Neural cell (in vitro differentiated cells): ENCODE results near the gene TRIM62. TPM values are rescaled to one million over a fixed set of nuclear protein-coding genes. Genes with fewer than 3 reads are reported as not detected.

ENCODE experiments used
- H2AFZ ChIP-seq: fragments of 200-600, 300-800 bp; sonication (generic), shearing (Covaris generic); 2 replicates; pipeline ENCODE4 v1.6.0; 2014; ENCODE audit warnings: low read depth, mild to moderate bottlenecking, antibody characterized with exemption, low read length, moderate library complexity
- H3F3A ChIP-seq: fragments of 200-600 bp; shearing (Covaris generic); 2 replicates; pipeline ENCODE4 v1.6.1; 2016; ENCODE audit warnings: mild to moderate bottlenecking, moderate library complexity, mixed read lengths, antibody characterized with exemption, low read length; ENCODE audit not compliant: insufficient read depth, poor library complexity, severe bottlenecking
- H3K27ac ChIP-seq: fragments of 200-600, 300-800 bp; sonication (generic), shearing (Covaris generic); 2 replicates; pipeline ENCODE4 v1.5.1; 2014; ENCODE audit warnings: mild to moderate bottlenecking, low read length, moderate library complexity
- H3K27me3 ChIP-seq: fragments of 300-800, 200-600 bp; sonication (generic), shearing (Covaris generic); 2 replicates; pipeline ENCODE4 v1.6.0; 2014; ENCODE audit warnings: mild to moderate bottlenecking, low read depth, low read length, moderate library complexity; ENCODE audit not compliant: insufficient read depth
- H3K36me3 ChIP-seq: fragments of 300-800, 200-600 bp; sonication (generic), shearing (Covaris generic); 2 replicates; pipeline ENCODE4 v1.5.1; 2014; ENCODE audit warnings: mild to moderate bottlenecking, antibody characterized with exemption, low read length, moderate library complexity; ENCODE audit not compliant: insufficient read depth
- H3K4me2 ChIP-seq: fragments of 300-800, 200-600 bp; sonication (generic), shearing (Covaris generic); 2 replicates; pipeline ENCODE4 v1.6.0; 2014; ENCODE audit warnings: mild to moderate bottlenecking, low read length
- H3K4me3 ChIP-seq: fragments of 300-800, 200-600 bp; sonication (generic), shearing (Covaris generic); 2 replicates; pipeline ENCODE4 v1.5.1; 2014; ENCODE audit warnings: mild to moderate bottlenecking, low read length, moderate library complexity
- H3K79me2 ChIP-seq: fragments of 200-600 bp; shearing (Covaris generic); replicated peaks from 2 replicates; pipeline ENCODE4 v1.6.0; 2014; ENCODE audit warnings: mild to moderate bottlenecking, low read length, moderate library complexity; ENCODE audit not compliant: insufficient read depth
- H3K9ac ChIP-seq: fragments of 300-800, 200-600 bp; sonication (generic), shearing (Covaris generic); 2 replicates; pipeline ENCODE4 v1.6.1; 2016; ENCODE audit warnings: mild to moderate bottlenecking, low read length, mixed read lengths
- H3K9me2 ChIP-seq: fragments of 200-600 bp; shearing (Covaris generic); 2 replicates; pipeline ENCODE4 v1.6.1; 2016; ENCODE audit warnings: mild to moderate bottlenecking, low read length, mixed read lengths; ENCODE audit not compliant: insufficient read depth
- H3K9me3 ChIP-seq: fragments of 200-600, 300-800 bp; sonication (generic), shearing (Covaris generic); 2 replicates; pipeline ENCODE4 v1.6.1; 2016; ENCODE audit warnings: mild to moderate bottlenecking, mixed run types, low read length, moderate library complexity, mixed read lengths
- H4K20me1 ChIP-seq: fragments of 200-600 bp; shearing (Covaris generic); 2 replicates; pipeline ENCODE4 v1.6.1; 2016; ENCODE audit warnings: mild to moderate bottlenecking, mixed run types; ENCODE audit not compliant: insufficient read depth
- CTCF ChIP-seq: fragments of 450-650 bp; IDR thresholded peaks from 2 replicates; pipeline ENCODE4 v1.5.1; 2014; ENCODE audit warnings: antibody characterized with exemption, mild to moderate bottlenecking, moderate library complexity; ENCODE audit not compliant: poor library complexity, severe bottlenecking
- EP300 ChIP-seq: fragments of 450-650 bp; conservative IDR thresholded peaks from 2 replicates; pipeline ENCODE4 v1.6.1; 2014; ENCODE audit warnings: antibody characterized with exemption, mild to moderate bottlenecking, moderate library complexity; ENCODE audit not compliant: poor library complexity, severe bottlenecking
- EZH2 ChIP-seq: fragments of 200-600, 300-800 bp; shearing (Covaris generic), sonication (generic); IDR thresholded peaks from 2 replicates; pipeline ENCODE4 v1.6.1; 2014; ENCODE audit warnings: antibody characterized with exemption, low read length, borderline replicate concordance, mild to moderate bottlenecking; ENCODE audit not compliant: insufficient read depth, poor library complexity, severe bottlenecking
- MXI1 ChIP-seq: fragments of 450-650 bp; conservative IDR thresholded peaks from 2 replicates; pipeline ENCODE4 v1.6.1; 2014; ENCODE audit warnings: antibody characterized with exemption, mild to moderate bottlenecking; ENCODE audit not compliant: poor library complexity, severe bottlenecking
- POLR2AphosphoS5 ChIP-seq: IDR thresholded peaks from 2 replicates; pipeline ENCODE4 v1.6.1; 2012
- RAD21 ChIP-seq: fragments of 450-650 bp; conservative IDR thresholded peaks from 2 replicates; pipeline ENCODE4 v1.6.1; 2014; ENCODE audit warnings: antibody characterized with exemption, mild to moderate bottlenecking, moderate library complexity
- SMC3 ChIP-seq: fragments of 450-650 bp; conservative IDR thresholded peaks from 2 replicates; pipeline ENCODE4 v1.6.1; 2014; ENCODE audit warnings: antibody characterized with exemption, mild to moderate bottlenecking, moderate library complexity; ENCODE audit not compliant: poor library complexity
- TAF1 ChIP-seq: IDR thresholded peaks from 2 replicates; pipeline ENCODE4 v1.6.1; 2012; ENCODE audit warnings: low read depth
- polyA plus RNA-seq: library from polyadenylated mRNA; depleted of rRNA; stranded (reverse); fragments of >200 nt; gene quantifications from 2 replicates; pipeline ENCODE4 v1.2.3, GENCODE V29; 2014
- TF ChIP-seq, protein P1 (sequence below): IDR thresholded peaks from 2 replicates; pipeline ENCODE4 v1.6.1; 2012; ENCODE audit warnings: borderline replicate concordance

The TRIM62 gene
- polyA plus RNA-seq, 1 donor from 2014 or later, result 4.3 TPM

DNA sequence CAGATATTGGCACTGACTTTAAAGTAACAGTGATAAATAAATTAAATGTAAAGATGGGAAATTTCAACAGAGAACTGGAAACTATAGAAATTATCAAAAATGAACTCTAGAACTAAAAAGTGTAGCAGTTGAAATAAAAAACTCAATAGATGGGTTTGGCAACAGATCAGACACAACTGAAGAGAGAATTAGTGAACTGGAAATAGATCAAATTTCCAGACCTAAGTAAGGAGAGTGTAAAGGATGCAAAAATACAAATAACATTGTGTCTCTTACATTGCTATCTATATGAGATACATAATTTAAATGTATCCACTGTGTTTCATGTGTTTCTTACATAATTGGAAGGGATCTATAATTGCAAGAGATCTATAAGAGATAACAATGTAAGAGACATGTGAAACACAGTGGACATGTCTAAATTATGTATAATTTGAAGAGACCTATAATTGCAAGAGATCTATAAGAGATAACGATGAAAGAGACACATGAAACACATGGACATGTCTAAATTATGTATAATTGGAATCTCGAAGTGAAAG, 42.4 kb upstream of the TRIM62 start:
- Histone ChIP-seq H3K27ac (no peak overlapping the region), H3K9me2 (no peaks in the 10 kb centered on the region), H3K36me3 (no peaks in the 10 kb centered on the region), H3K4me3 (no peak overlapping the region), H3K4me2 (no peak overlapping the region), H3K79me2 (no peaks in the 10 kb centered on the region), H2AFZ (no peak overlapping the region), H3F3A (no peaks in the 10 kb centered on the region), H4K20me1 (no peaks in the 10 kb centered on the region), H3K27me3 (no peaks in the 10 kb centered on the region), H3K9me3 (peaks cover 7% of the 10 kb centered on the region), H3K9ac (no peak overlapping the region)
- TF ChIP-seq SMC3 (no peak), POLR2AphosphoS5 (no peak), RAD21 (no peak)

DNA sequence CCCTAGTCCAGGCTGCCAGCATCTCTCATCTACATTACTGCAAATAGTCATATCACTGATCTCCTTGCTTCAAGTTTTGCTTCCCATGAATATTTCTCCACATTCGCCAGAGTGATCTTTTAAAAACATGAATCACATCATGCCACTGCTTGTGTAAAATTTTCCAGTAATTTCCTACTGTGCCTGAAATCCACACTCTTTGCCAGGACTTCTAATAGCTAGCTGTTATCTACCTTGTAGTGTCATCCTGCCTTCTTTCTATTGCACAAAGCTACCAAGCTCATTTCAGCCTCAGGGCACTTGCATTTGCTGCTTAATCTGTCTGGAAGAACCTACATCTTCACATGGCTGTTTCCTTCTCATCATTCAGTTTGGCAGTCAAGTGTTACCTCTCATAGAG, 40.5 kb upstream of the TRIM62 start:
- Histone ChIP-seq H3F3A (no peaks in the 10 kb centered on the region), H4K20me1 (no peaks in the 10 kb centered on the region), H3K27ac (no peak overlapping the region), H3K9me2 (no peaks in the 10 kb centered on the region), H3K9me3 (peaks cover 7% of the 10 kb centered on the region), H3K9ac (no peak overlapping the region), H3K79me2 (no peaks in the 10 kb centered on the region), H2AFZ (no peak overlapping the region), H3K27me3 (no peaks in the 10 kb centered on the region), H3K4me3 (no peak overlapping the region), H3K36me3 (no peaks in the 10 kb centered on the region), H3K4me2 (no peak overlapping the region)
- TF ChIP-seq POLR2AphosphoS5 (no peak), RAD21 (no peak), MXI1 (no peak), EP300 (no peak), TAF1 (no peak), SMC3 (no peak)
- TF ChIP-seq, protein P1, sequence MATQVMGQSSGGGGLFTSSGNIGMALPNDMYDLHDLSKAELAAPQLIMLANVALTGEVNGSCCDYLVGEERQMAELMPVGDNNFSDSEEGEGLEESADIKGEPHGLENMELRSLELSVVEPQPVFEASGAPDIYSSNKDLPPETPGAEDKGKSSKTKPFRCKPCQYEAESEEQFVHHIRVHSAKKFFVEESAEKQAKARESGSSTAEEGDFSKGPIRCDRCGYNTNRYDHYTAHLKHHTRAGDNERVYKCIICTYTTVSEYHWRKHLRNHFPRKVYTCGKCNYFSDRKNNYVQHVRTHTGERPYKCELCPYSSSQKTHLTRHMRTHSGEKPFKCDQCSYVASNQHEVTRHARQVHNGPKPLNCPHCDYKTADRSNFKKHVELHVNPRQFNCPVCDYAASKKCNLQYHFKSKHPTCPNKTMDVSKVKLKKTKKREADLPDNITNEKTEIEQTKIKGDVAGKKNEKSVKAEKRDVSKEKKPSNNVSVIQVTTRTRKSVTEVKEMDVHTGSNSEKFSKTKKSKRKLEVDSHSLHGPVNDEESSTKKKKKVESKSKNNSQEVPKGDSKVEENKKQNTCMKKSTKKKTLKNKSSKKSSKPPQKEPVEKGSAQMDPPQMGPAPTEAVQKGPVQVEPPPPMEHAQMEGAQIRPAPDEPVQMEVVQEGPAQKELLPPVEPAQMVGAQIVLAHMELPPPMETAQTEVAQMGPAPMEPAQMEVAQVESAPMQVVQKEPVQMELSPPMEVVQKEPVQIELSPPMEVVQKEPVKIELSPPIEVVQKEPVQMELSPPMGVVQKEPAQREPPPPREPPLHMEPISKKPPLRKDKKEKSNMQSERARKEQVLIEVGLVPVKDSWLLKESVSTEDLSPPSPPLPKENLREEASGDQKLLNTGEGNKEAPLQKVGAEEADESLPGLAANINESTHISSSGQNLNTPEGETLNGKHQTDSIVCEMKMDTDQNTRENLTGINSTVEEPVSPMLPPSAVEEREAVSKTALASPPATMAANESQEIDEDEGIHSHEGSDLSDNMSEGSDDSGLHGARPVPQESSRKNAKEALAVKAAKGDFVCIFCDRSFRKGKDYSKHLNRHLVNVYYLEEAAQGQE, result no peak

GRCh38 chr1:33221385-33221758, 39.5 kb upstream of the TRIM62 start:
- Histone ChIP-seq H3F3A (no peaks in the 10 kb centered on the region), H3K27me3 (no peaks in the 10 kb centered on the region), H3K36me3 (no peaks in the 10 kb centered on the region), H3K4me2 (no peak overlapping the region), H3K9ac (no peak overlapping the region), H3K9me3 (peaks cover 7% of the 10 kb centered on the region), H4K20me1 (no peaks in the 10 kb centered on the region), H3K9me2 (no peaks in the 10 kb centered on the region), H3K4me3 (no peak overlapping the region), H3K79me2 (no peaks in the 10 kb centered on the region), H2AFZ (no peak overlapping the region), H3K27ac (no peak overlapping the region)
- no peak for TF ChIP-seq SMC3
- TF ChIP-seq RAD21, result no peak
- no peak for TF ChIP-seq CTCF
- no peak for TF ChIP-seq MXI1
- TF ChIP-seq, protein P1, result no peak
- no peak for TF ChIP-seq TAF1
- no peak for TF ChIP-seq EP300
- no peak for TF ChIP-seq EZH2
- no peak for TF ChIP-seq POLR2AphosphoS5
